Neural cell (in vitro differentiated cells): ENCODE results near the gene ZBTB7C. TPM values are rescaled to one million over a fixed set of nuclear protein-coding genes. Genes with fewer than 3 reads are reported as not detected.

Source experiments
- H2AFZ ChIP-seq: fragments of 200-600, 300-800 bp; sonication (generic), shearing (Covaris generic); 2 replicates; pipeline ENCODE4 v1.6.0; 2014; ENCODE audit warnings: low read depth, mild to moderate bottlenecking, antibody characterized with exemption, low read length, moderate library complexity
- H3F3A ChIP-seq: fragments of 200-600 bp; shearing (Covaris generic); 2 replicates; pipeline ENCODE4 v1.6.1; 2016; ENCODE audit warnings: mild to moderate bottlenecking, moderate library complexity, mixed read lengths, antibody characterized with exemption, low read length; ENCODE audit not compliant: insufficient read depth, poor library complexity, severe bottlenecking
- H3K27ac ChIP-seq: fragments of 200-600, 300-800 bp; sonication (generic), shearing (Covaris generic); 2 replicates; pipeline ENCODE4 v1.5.1; 2014; ENCODE audit warnings: mild to moderate bottlenecking, low read length, moderate library complexity
- H3K27me3 ChIP-seq: fragments of 300-800, 200-600 bp; sonication (generic), shearing (Covaris generic); 2 replicates; pipeline ENCODE4 v1.6.0; 2014; ENCODE audit warnings: mild to moderate bottlenecking, low read depth, low read length, moderate library complexity; ENCODE audit not compliant: insufficient read depth
- H3K36me3 ChIP-seq: fragments of 300-800, 200-600 bp; sonication (generic), shearing (Covaris generic); 2 replicates; pipeline ENCODE4 v1.5.1; 2014; ENCODE audit warnings: mild to moderate bottlenecking, antibody characterized with exemption, low read length, moderate library complexity; ENCODE audit not compliant: insufficient read depth
- H3K4me2 ChIP-seq: fragments of 300-800, 200-600 bp; sonication (generic), shearing (Covaris generic); 2 replicates; pipeline ENCODE4 v1.6.0; 2014; ENCODE audit warnings: mild to moderate bottlenecking, low read length
- H3K4me3 ChIP-seq: fragments of 300-800, 200-600 bp; sonication (generic), shearing (Covaris generic); 2 replicates; pipeline ENCODE4 v1.5.1; 2014; ENCODE audit warnings: mild to moderate bottlenecking, low read length, moderate library complexity
- H3K79me2 ChIP-seq: fragments of 200-600 bp; shearing (Covaris generic); replicated peaks from 2 replicates; pipeline ENCODE4 v1.6.0; 2014; ENCODE audit warnings: mild to moderate bottlenecking, low read length, moderate library complexity; ENCODE audit not compliant: insufficient read depth
- H3K9ac ChIP-seq: fragments of 300-800, 200-600 bp; sonication (generic), shearing (Covaris generic); 2 replicates; pipeline ENCODE4 v1.6.1; 2016; ENCODE audit warnings: mild to moderate bottlenecking, low read length, mixed read lengths
- H3K9me2 ChIP-seq: fragments of 200-600 bp; shearing (Covaris generic); 2 replicates; pipeline ENCODE4 v1.6.1; 2016; ENCODE audit warnings: mild to moderate bottlenecking, low read length, mixed read lengths; ENCODE audit not compliant: insufficient read depth
- H3K9me3 ChIP-seq: fragments of 200-600, 300-800 bp; sonication (generic), shearing (Covaris generic); 2 replicates; pipeline ENCODE4 v1.6.1; 2016; ENCODE audit warnings: mild to moderate bottlenecking, mixed run types, low read length, moderate library complexity, mixed read lengths
- H4K20me1 ChIP-seq: fragments of 200-600 bp; shearing (Covaris generic); 2 replicates; pipeline ENCODE4 v1.6.1; 2016; ENCODE audit warnings: mild to moderate bottlenecking, mixed run types; ENCODE audit not compliant: insufficient read depth
- CTCF ChIP-seq: fragments of 450-650 bp; IDR thresholded peaks from 2 replicates; pipeline ENCODE4 v1.5.1; 2014; ENCODE audit warnings: antibody characterized with exemption, mild to moderate bottlenecking, moderate library complexity; ENCODE audit not compliant: poor library complexity, severe bottlenecking
- EP300 ChIP-seq: fragments of 450-650 bp; conservative IDR thresholded peaks from 2 replicates; pipeline ENCODE4 v1.6.1; 2014; ENCODE audit warnings: antibody characterized with exemption, mild to moderate bottlenecking, moderate library complexity; ENCODE audit not compliant: poor library complexity, severe bottlenecking
- EZH2 ChIP-seq: fragments of 200-600, 300-800 bp; shearing (Covaris generic), sonication (generic); IDR thresholded peaks from 2 replicates; pipeline ENCODE4 v1.6.1; 2014; ENCODE audit warnings: antibody characterized with exemption, low read length, borderline replicate concordance, mild to moderate bottlenecking; ENCODE audit not compliant: insufficient read depth, poor library complexity, severe bottlenecking
- MXI1 ChIP-seq: fragments of 450-650 bp; conservative IDR thresholded peaks from 2 replicates; pipeline ENCODE4 v1.6.1; 2014; ENCODE audit warnings: antibody characterized with exemption, mild to moderate bottlenecking; ENCODE audit not compliant: poor library complexity, severe bottlenecking
- POLR2AphosphoS5 ChIP-seq: IDR thresholded peaks from 2 replicates; pipeline ENCODE4 v1.6.1; 2012
- RAD21 ChIP-seq: fragments of 450-650 bp; conservative IDR thresholded peaks from 2 replicates; pipeline ENCODE4 v1.6.1; 2014; ENCODE audit warnings: antibody characterized with exemption, mild to moderate bottlenecking, moderate library complexity
- REST ChIP-seq: IDR thresholded peaks from 2 replicates; pipeline ENCODE4 v1.6.1; 2012; ENCODE audit warnings: borderline replicate concordance
- SMC3 ChIP-seq: fragments of 450-650 bp; conservative IDR thresholded peaks from 2 replicates; pipeline ENCODE4 v1.6.1; 2014; ENCODE audit warnings: antibody characterized with exemption, mild to moderate bottlenecking, moderate library complexity; ENCODE audit not compliant: poor library complexity
- TAF1 ChIP-seq: IDR thresholded peaks from 2 replicates; pipeline ENCODE4 v1.6.1; 2012; ENCODE audit warnings: low read depth
- polyA plus RNA-seq: library from polyadenylated mRNA; depleted of rRNA; stranded (reverse); fragments of >200 nt; gene quantifications from 2 replicates; pipeline ENCODE4 v1.2.3, GENCODE V29; 2014

The ZBTB7C gene
- polyA plus RNA-seq, 1 donor from 2014 or later: 2.4 TPM

GRCh38 chr18:48188609-48189008, 220.6 kb downstream of the ZBTB7C start:
- Histone ChIP-seq H3K36me3 (no peaks in the 10 kb centered on the region), H3F3A (peaks cover 7% of the 10 kb centered on the region), H3K4me2 (no peak overlapping the region), H3K27me3 (no peaks in the 10 kb centered on the region), H4K20me1 (no peaks in the 10 kb centered on the region), H3K27ac (no peak overlapping the region), H2AFZ (no peak overlapping the region), H3K9me2 (no peaks in the 10 kb centered on the region), H3K9me3 (no peaks in the 10 kb centered on the region), H3K79me2 (no peaks in the 10 kb centered on the region), H3K4me3 (no peak overlapping the region), H3K9ac (no peak overlapping the region)
- TF ChIP-seq RAD21 (no peak), EP300 (no peak), REST (no peak), TAF1 (no peak), CTCF (no peak)

- Histone ChIP-seq H2AFZ (no peak overlapping the region), H4K20me1 (no peaks in the 10 kb centered on the region), H3K4me2 (peak overlapping the region; percentile 54), H3K9me3 (no peaks in the 10 kb centered on the region), H3K9ac (peak overlapping the region; percentile 53), H3K9me2 (no peaks in the 10 kb centered on the region), H3K27me3 (no peaks in the 10 kb centered on the region), H3K79me2 (no peaks in the 10 kb centered on the region), H3K27ac (peak overlapping the region; percentile 83), H3F3A (peaks cover 7% of the 10 kb centered on the region), H3K4me3 (peak overlapping the region; percentile 52), H3K36me3 (no peaks in the 10 kb centered on the region)
- TF ChIP-seq TAF1: no peak
- no peak for TF ChIP-seq EZH2
- no peak for TF ChIP-seq SMC3
- TF ChIP-seq POLR2AphosphoS5: no peak
- TF ChIP-seq CTCF: no peak
- TF ChIP-seq REST: no peak
- no peak for TF ChIP-seq EP300
- TF ChIP-seq RAD21: no peak
- no peak for TF ChIP-seq MXI1
Observed at GRCh38 chr18:48186861-48187260, 222.3 kb downstream of the ZBTB7C start.
